ENCODE results near the gene SF3B1. TPM values are rescaled to one million over a fixed set of nuclear protein-coding genes. Genes with fewer than 3 reads are reported as not detected.
"Not testable (repeated sequence)": the region's sequence is repeated elsewhere in the genome, so short reads cannot be mapped to it uniquely, and the experiment has no call there.

Gene SF3B1
- polyA plus RNA-seq, 3 donors = 105 to 494 (median 152) TPM

- no peaks in the 10 kb centered on the region for H3K9me3 ChIP-seq (replicated peaks in 1 of 2; ENCODE audit: control insufficient read depth in 1 of 2, insufficient read depth in 1 of 2, low read length in 2 of 2)
- no peaks in the 10 kb centered on the region for H3K27me3 ChIP-seq (ENCODE audit: control insufficient read depth in 2 of 2, insufficient read depth in 2 of 2, low read length in 2 of 2)
- no peak overlapping the region for H3K4me2 ChIP-seq (replicated peaks; ENCODE audit: extremely low read depth, low read length, poor library complexity, severe bottlenecking)
- H3K9ac ChIP-seq (ENCODE audit: insufficient read depth, low read length, poor library complexity, severe bottlenecking) = no peak overlapping the region
- no peaks in the 10 kb centered on the region for H3K36me3 ChIP-seq (replicated peaks in 1 of 2; ENCODE audit: control insufficient read depth in 1 of 2, insufficient read depth in 2 of 2, low read length in 2 of 2)
- H3K27ac ChIP-seq (ENCODE audit: low read depth in 1 of 2, low read length in 2 of 2) = no peak overlapping the region
- H3K4me3 ChIP-seq (replicated peaks in 1 of 3; ENCODE audit: low read depth in 2 of 3, low read length in 3 of 3) = no peak overlapping the region
- no peaks in the 10 kb centered on the region for H3K4me1 ChIP-seq (ENCODE audit: control insufficient read depth in 1 of 2, insufficient read depth in 2 of 2, low read length in 2 of 2)
- no peak for TF ChIP-seq CTCF (IDR thresholded peaks at IDR 0.05)
- no peaks in the 10 kb centered on the region for H4K20me1 ChIP-seq (ENCODE audit: insufficient read depth, low read length)
- peaks cover 7% of the 10 kb centered on the region for H3K4me1 Mint-ChIP-seq
- H3K4me3 Mint-ChIP-seq = peak overlapping the region in 1 of 2 donors; percentile 44
- peaks cover 0 to 7% (median 1%) of the 10 kb centered on the region in 3 donors for H3K27me3 Mint-ChIP-seq (ENCODE audit: low read depth in 3 of 3)
- H2AFZ ChIP-seq (ENCODE audit: insufficient read depth, low read depth, low read length, poor library complexity, severe bottlenecking) = no peak overlapping the region
- peaks cover 0 to 3% (median 0%) of the 10 kb centered on the region in 7 donors for H3K9me3 Mint-ChIP-seq
- 48% methylated on average over 3 of the region's 5 CpGs for WGBS (ENCODE audit: insufficient coverage)
- no peaks in the 10 kb centered on the region for H3K79me2 ChIP-seq (ENCODE audit: insufficient read depth, low read length)
- DNase-seq = no peak
- H3K27ac Mint-ChIP-seq = peak overlapping the region in 1 of 7 donors; percentile 12
- H3K36me3 Mint-ChIP-seq = no peaks in the 10 kb centered on the region
- intact Hi-C loops (cut with micrococcal nuclease) = no loop called here
Observed at GRCh38 chr2:197348721-197349360, 86.0 kb downstream of the SF3B1 start.

GRCh38 chr2:197345846-197346370 lies 88.9 kb downstream of the SF3B1 start:
- no peaks in the 10 kb centered on the region for H3K4me1 ChIP-seq (ENCODE audit: control insufficient read depth in 1 of 2, insufficient read depth in 2 of 2, low read length in 2 of 2)
- no peaks in the 10 kb centered on the region for H3K36me3 Mint-ChIP-seq
- peaks cover 0 to 3% (median 0%) of the 10 kb centered on the region in 7 donors for H3K9me3 Mint-ChIP-seq
- no peak overlapping the region for H3K4me3 Mint-ChIP-seq
- no peaks in the 10 kb centered on the region for H3K9me3 ChIP-seq (replicated peaks in 1 of 2; ENCODE audit: control insufficient read depth in 1 of 2, insufficient read depth in 1 of 2, low read length in 2 of 2)
- no peak overlapping the region for H3K4me2 ChIP-seq (replicated peaks; ENCODE audit: extremely low read depth, low read length, poor library complexity, severe bottlenecking)
- no peak overlapping the region for H3K9ac ChIP-seq (ENCODE audit: insufficient read depth, low read length, poor library complexity, severe bottlenecking)
- DNase-seq = no peak
- WGBS (ENCODE audit: insufficient coverage) = 95% methylated on average over 5 of the region's 5 CpGs
- H3K27ac ChIP-seq (ENCODE audit: low read depth in 1 of 2, low read length in 2 of 2) = no peak overlapping the region
- no peak overlapping the region for H2AFZ ChIP-seq (ENCODE audit: insufficient read depth, low read depth, low read length, poor library complexity, severe bottlenecking)
- no peaks in the 10 kb centered on the region for H3K79me2 ChIP-seq (ENCODE audit: insufficient read depth, low read length)
- H3K4me3 ChIP-seq (replicated peaks in 1 of 3; ENCODE audit: low read depth in 2 of 3, low read length in 3 of 3) = no peak overlapping the region
- H3K27me3 ChIP-seq (ENCODE audit: control insufficient read depth in 2 of 2, insufficient read depth in 2 of 2, low read length in 2 of 2) = no peaks in the 10 kb centered on the region
- peaks cover 7% of the 10 kb centered on the region for H3K4me1 Mint-ChIP-seq
- no peak for TF ChIP-seq CTCF (IDR thresholded peaks at IDR 0.05)
- peaks cover 0 to 5% (median 1%) of the 10 kb centered on the region in 3 donors for H3K27me3 Mint-ChIP-seq (ENCODE audit: low read depth in 3 of 3)
- H3K36me3 ChIP-seq (replicated peaks in 1 of 2; ENCODE audit: control insufficient read depth in 1 of 2, insufficient read depth in 2 of 2, low read length in 2 of 2) = no peaks in the 10 kb centered on the region
- intact Hi-C loops (cut with micrococcal nuclease) = no loop called here
- no peak overlapping the region for H3K27ac Mint-ChIP-seq
- no peaks in the 10 kb centered on the region for H4K20me1 ChIP-seq (ENCODE audit: insufficient read depth, low read length)

GRCh38 chr2:197343968-197344367 lies 90.9 kb downstream of the SF3B1 start:
- H3K27ac ChIP-seq (ENCODE audit: low read depth in 1 of 2, low read length in 2 of 2); intact Hi-C loops (cut with micrococcal nuclease); H3K4me3 Mint-ChIP-seq; DNase-seq; H3K27me3 Mint-ChIP-seq (ENCODE audit: low read depth in 3 of 3); H3K79me2 ChIP-seq (ENCODE audit: insufficient read depth, low read length); H3K4me2 ChIP-seq (replicated peaks; ENCODE audit: extremely low read depth, low read length, poor library complexity, severe bottlenecking); H3K4me3 ChIP-seq (replicated peaks in 1 of 3; ENCODE audit: low read depth in 2 of 3, low read length in 3 of 3); H3K36me3 Mint-ChIP-seq; H3K4me1 Mint-ChIP-seq; H2AFZ ChIP-seq (ENCODE audit: insufficient read depth, low read depth, low read length, poor library complexity, severe bottlenecking); H3K36me3 ChIP-seq (replicated peaks in 1 of 2; ENCODE audit: control insufficient read depth in 1 of 2, insufficient read depth in 2 of 2, low read length in 2 of 2); H4K20me1 ChIP-seq (ENCODE audit: insufficient read depth, low read length); H3K9me3 Mint-ChIP-seq; H3K9me3 ChIP-seq (replicated peaks in 1 of 2; ENCODE audit: control insufficient read depth in 1 of 2, insufficient read depth in 1 of 2, low read length in 2 of 2); H3K9ac ChIP-seq (ENCODE audit: insufficient read depth, low read length, poor library complexity, severe bottlenecking); H3K27me3 ChIP-seq (ENCODE audit: control insufficient read depth in 2 of 2, insufficient read depth in 2 of 2, low read length in 2 of 2); H3K4me1 ChIP-seq (ENCODE audit: control insufficient read depth in 1 of 2, insufficient read depth in 2 of 2, low read length in 2 of 2): not testable (repeated sequence)
- peak overlapping the region in 1 of 7 donors; percentile 5 for H3K27ac Mint-ChIP-seq
- 93% methylated on average over 4 of the region's 5 CpGs for WGBS (ENCODE audit: insufficient coverage)

All from CD14-positive monocyte (primary cell).